Measurements from ENCODE around the gene CRK. TPM values are rescaled to one million over a fixed set of nuclear protein-coding genes. Genes with fewer than 3 reads are reported as not detected.

CRK gene
- polyA plus RNA-seq, 3 donors, result 22.3 to 28.0 (median 26.5) TPM

- Mint-ChIP-seq H3K9me3 (no peaks in the 10 kb centered on the region), H3K27ac (peak overlapping the region in 1 of 7 donors; percentile 16), H3K27me3 (ENCODE audit: low read depth in 3 of 3) (no peaks in the 10 kb centered on the region), H3K36me3 (peaks cover 0 to 20% of the 10 kb centered on the region in 2 donors), H3K4me1 (peaks cover 51% of the 10 kb centered on the region), H3K4me3 (no peak overlapping the region)
- Histone ChIP-seq H2AFZ (ENCODE audit: insufficient read depth, low read depth, low read length, poor library complexity, severe bottlenecking) (no peak overlapping the region), H3K27me3 (ENCODE audit: control insufficient read depth in 2 of 2, insufficient read depth in 2 of 2, low read length in 2 of 2) (no peaks in the 10 kb centered on the region), H3K36me3 (replicated peaks in 1 of 2; ENCODE audit: control insufficient read depth in 1 of 2, insufficient read depth in 2 of 2, low read length in 2 of 2) (peaks cover 0 to 7% of the 10 kb centered on the region in 2 donors), H4K20me1 (ENCODE audit: insufficient read depth, low read length) (peaks cover 100% of the 10 kb centered on the region), H3K4me2 (replicated peaks; ENCODE audit: extremely low read depth, low read length, poor library complexity, severe bottlenecking) (no peak overlapping the region), H3K79me2 (ENCODE audit: insufficient read depth, low read length) (peaks cover 100% of the 10 kb centered on the region), H3K4me3 (replicated peaks in 1 of 3; ENCODE audit: low read depth in 2 of 3, low read length in 3 of 3) (no peak overlapping the region), H3K9ac (ENCODE audit: insufficient read depth, low read length, poor library complexity, severe bottlenecking) (no peak overlapping the region), H3K9me3 (replicated peaks in 1 of 2; ENCODE audit: control insufficient read depth in 1 of 2, insufficient read depth in 1 of 2, low read length in 2 of 2) (no peaks in the 10 kb centered on the region), H3K27ac (ENCODE audit: low read depth in 1 of 2, low read length in 2 of 2) (peak overlapping the region in 1 of 2 donors; percentile 55), H3K4me1 (ENCODE audit: control insufficient read depth in 1 of 2, insufficient read depth in 2 of 2, low read length in 2 of 2) (peaks cover 27 to 42% of the 10 kb centered on the region in 2 donors)
- WGBS (ENCODE audit: insufficient coverage), result 33% methylated on average over 1 of the region's 2 CpGs
- DNase-seq, result no peak
- intact Hi-C loops (cut with micrococcal nuclease), result no loop called here
- TF ChIP-seq CTCF (IDR thresholded peaks at IDR 0.05), result no peak
Observed at GRCh38 chr17:1385861-1386260, 70.2 kb downstream of the CRK start.

GRCh38 chr17:1384905-1385435 is 71.1 kb downstream of the CRK start:
- Histone ChIP-seq H3K4me2 (replicated peaks; ENCODE audit: extremely low read depth, low read length, poor library complexity, severe bottlenecking) (no peak overlapping the region), H3K79me2 (ENCODE audit: insufficient read depth, low read length) (peaks cover 100% of the 10 kb centered on the region), H3K27ac (ENCODE audit: low read depth in 1 of 2, low read length in 2 of 2) (peak overlapping the region in 1 of 2 donors; percentile 55), H2AFZ (ENCODE audit: insufficient read depth, low read depth, low read length, poor library complexity, severe bottlenecking) (no peak overlapping the region), H4K20me1 (ENCODE audit: insufficient read depth, low read length) (peaks cover 100% of the 10 kb centered on the region), H3K9ac (ENCODE audit: insufficient read depth, low read length, poor library complexity, severe bottlenecking) (no peak overlapping the region), H3K4me1 (ENCODE audit: control insufficient read depth in 1 of 2, insufficient read depth in 2 of 2, low read length in 2 of 2) (peaks cover 19 to 33% of the 10 kb centered on the region in 2 donors), H3K36me3 (replicated peaks in 1 of 2; ENCODE audit: control insufficient read depth in 1 of 2, insufficient read depth in 2 of 2, low read length in 2 of 2) (peaks cover 0 to 7% of the 10 kb centered on the region in 2 donors), H3K4me3 (replicated peaks in 1 of 3; ENCODE audit: low read depth in 2 of 3, low read length in 3 of 3) (no peak overlapping the region), H3K27me3 (ENCODE audit: control insufficient read depth in 2 of 2, insufficient read depth in 2 of 2, low read length in 2 of 2) (no peaks in the 10 kb centered on the region), H3K9me3 (replicated peaks in 1 of 2; ENCODE audit: control insufficient read depth in 1 of 2, insufficient read depth in 1 of 2, low read length in 2 of 2) (no peaks in the 10 kb centered on the region)
- H3K4me3 Mint-ChIP-seq, result no peak overlapping the region
- H3K4me1 Mint-ChIP-seq, result peaks cover 51% of the 10 kb centered on the region
- peak overlapping the region in 5 of 7 donors; percentile 46 to 83 (median 63) for H3K27ac Mint-ChIP-seq
- peaks cover 0 to 29% of the 10 kb centered on the region in 2 donors for H3K36me3 Mint-ChIP-seq
- WGBS (ENCODE audit: insufficient coverage), result no CpG with 5 or more reads among the region's 1 CpG
- H3K27me3 Mint-ChIP-seq (ENCODE audit: low read depth in 3 of 3), result no peaks in the 10 kb centered on the region
- no peak for DNase-seq
- H3K9me3 Mint-ChIP-seq, result no peaks in the 10 kb centered on the region
- TF ChIP-seq CTCF (IDR thresholded peaks at IDR 0.05), result no peak
- intact Hi-C loops (cut with micrococcal nuclease), result no loop called here
